SK-N-SH treated with all-trans-retinoic acid at 6 μM for 48 hours (cell line): ENCODE data around the gene GPC6.

Experiments used
- ARNTL ChIP-seq: fragments of 450-650 bp; formaldehyde crosslinking; IDR thresholded peaks from 2 replicates; pipeline ENCODE4 v1.5.0; 2020; ENCODE audit warnings: low read depth, mild to moderate bottlenecking, moderate library complexity, borderline replicate concordance
- CSDC2 ChIP-seq: fragments of 250-450 bp; sonication (Bioruptor Pico); IDR thresholded peaks from 2 replicates; pipeline ENCODE4 v1.5.0; 2020; ENCODE audit warnings: mild to moderate bottlenecking, moderate library complexity
- ISL1 ChIP-seq: fragments of 250-450 bp; sonication (Bioruptor Pico); IDR thresholded peaks from 2 replicates; pipeline ENCODE4 v2.1.2; 2022; ENCODE audit warnings: mild to moderate bottlenecking, moderate library complexity
- PATZ1 ChIP-seq: fragments of 250-450 bp; sonication (Bioruptor Pico); IDR thresholded peaks from 2 replicates; pipeline ENCODE4 v1.8.0; 2020; ENCODE audit warnings: mild to moderate bottlenecking, moderate library complexity, borderline replicate concordance
- POU6F1 ChIP-seq: fragments of 250-450 bp; sonication (Bioruptor Pico); IDR thresholded peaks from 2 replicates; pipeline ENCODE4 v1.8.0; 2021; ENCODE audit warnings: low read depth, mild to moderate bottlenecking, moderate library complexity, borderline replicate concordance
- RARB ChIP-seq: fragments of 250-450 bp; sonication (Bioruptor Pico); IDR thresholded peaks from 2 replicates; pipeline ENCODE4 v1.8.0; 2021; ENCODE audit warnings: mild to moderate bottlenecking, moderate library complexity
- SNAI2 ChIP-seq: fragments of 250-450 bp; sonication (Bioruptor Pico); IDR thresholded peaks from 2 replicates; pipeline ENCODE4 v1.5.0; 2020; ENCODE audit warnings: mild to moderate bottlenecking, moderate library complexity
- TCF4 ChIP-seq: fragments of 250-450 bp; sonication (Bioruptor Pico); IDR thresholded peaks from 2 replicates; pipeline ENCODE4 v1.8.0; 2021; ENCODE audit warnings: mild to moderate bottlenecking, moderate library complexity, borderline replicate concordance
- ZFP3 ChIP-seq: fragments of 250-450 bp; sonication (Bioruptor Pico); IDR thresholded peaks from 2 replicates; pipeline ENCODE4 v1.5.0; 2020; ENCODE audit warnings: mild to moderate bottlenecking, moderate library complexity
- ZNF8 ChIP-seq: fragments of 450-650 bp; formaldehyde crosslinking; IDR thresholded peaks from 2 replicates; pipeline ENCODE4 v1.5.0; 2020; ENCODE audit warnings: mild to moderate bottlenecking, moderate library complexity

GRCh38 chr13:94053986-94054593, 827.5 kb downstream of the GPC6 start:
- TF ChIP-seq PATZ1 = no peak
- no peak for TF ChIP-seq SNAI2 (CRISPR knock-in tag)
- TF ChIP-seq CSDC2 (CRISPR knock-in tag) = no peak
- TF ChIP-seq ZNF8 (CRISPR knock-in tag) = no peak
- no peak for TF ChIP-seq ZFP3
- no peak for TF ChIP-seq ISL1 (CRISPR knock-in tag)
- TF ChIP-seq POU6F1 (CRISPR knock-in tag) = no peak
- TF ChIP-seq ARNTL (CRISPR knock-in tag) = no peak
- TF ChIP-seq TCF4 (CRISPR knock-in tag) = no peak
- TF ChIP-seq RARB (CRISPR knock-in tag) = no peak
